GM18907 (cell line): ENCODE results near the gene CEACAM16.
"Not testable (repeated sequence)": the region's sequence is repeated elsewhere in the genome, so short reads cannot be mapped to it uniquely, and the experiment has no call there.

Experiments
- ATAC-seq: cut with Tn5 transposase; IDR thresholded peaks from one replicate; pipeline ENCODE4 v1.9.1; 2021; ENCODE audit warnings: mild to moderate bottlenecking, moderate library complexity; ENCODE audit not compliant: unreplicated experiment

Gene CEACAM16

DNA sequence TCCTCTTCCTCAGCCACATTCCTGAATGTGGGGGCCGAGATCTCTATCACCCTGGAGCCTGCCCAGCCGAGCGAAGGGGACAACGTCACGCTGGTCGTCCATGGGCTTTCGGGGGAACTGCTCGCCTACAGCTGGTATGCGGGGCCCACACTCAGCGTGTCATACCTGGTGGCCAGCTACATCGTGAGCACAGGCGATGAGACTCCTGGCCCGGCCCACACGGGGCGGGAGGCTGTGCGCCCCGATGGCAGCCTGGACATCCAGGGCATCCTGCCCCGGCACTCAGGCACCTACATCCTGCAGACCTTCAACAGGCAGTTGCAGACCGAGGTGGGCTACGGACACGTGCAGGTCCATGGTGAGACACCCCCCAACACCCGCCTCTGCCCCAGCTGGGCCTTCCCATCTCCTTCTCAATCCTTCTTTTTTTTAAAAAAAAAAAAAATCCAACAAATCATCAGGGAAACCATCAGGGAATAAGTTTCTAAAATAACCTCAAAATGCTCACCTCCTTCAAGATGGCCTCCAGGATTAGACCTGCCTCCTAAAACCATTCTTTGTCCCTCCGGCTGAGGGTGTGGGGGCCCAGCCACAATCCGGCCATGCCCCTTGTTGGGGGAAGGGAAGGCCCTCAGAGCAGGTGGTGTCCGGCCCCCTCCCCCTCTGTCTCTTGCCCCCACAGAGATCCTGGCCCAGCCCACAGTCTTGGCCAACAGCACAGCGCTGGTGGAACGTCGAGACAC lies 4.6 kb downstream of the CEACAM16 start:
- ATAC-seq: no peak

DNA sequence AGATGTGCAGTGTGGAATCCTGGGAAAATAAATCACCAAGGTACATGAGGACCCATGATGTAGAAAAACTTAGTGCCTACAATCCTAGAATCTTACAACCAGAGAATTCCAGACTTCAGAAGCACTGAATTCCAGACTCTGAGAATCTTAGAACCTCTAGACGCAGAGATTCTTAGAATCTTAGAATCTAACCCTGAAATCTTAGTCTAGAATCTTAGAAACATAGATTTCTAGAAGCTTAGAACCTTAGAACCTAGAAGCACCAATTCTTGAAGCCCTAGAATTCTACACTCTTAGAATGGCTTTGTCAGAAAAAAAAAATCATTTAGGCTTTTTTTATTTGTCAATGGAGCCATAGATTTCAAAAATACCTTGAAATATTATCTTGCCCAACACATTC lies 6.0 kb downstream of the CEACAM16 start:
- no peak for ATAC-seq

DNA sequence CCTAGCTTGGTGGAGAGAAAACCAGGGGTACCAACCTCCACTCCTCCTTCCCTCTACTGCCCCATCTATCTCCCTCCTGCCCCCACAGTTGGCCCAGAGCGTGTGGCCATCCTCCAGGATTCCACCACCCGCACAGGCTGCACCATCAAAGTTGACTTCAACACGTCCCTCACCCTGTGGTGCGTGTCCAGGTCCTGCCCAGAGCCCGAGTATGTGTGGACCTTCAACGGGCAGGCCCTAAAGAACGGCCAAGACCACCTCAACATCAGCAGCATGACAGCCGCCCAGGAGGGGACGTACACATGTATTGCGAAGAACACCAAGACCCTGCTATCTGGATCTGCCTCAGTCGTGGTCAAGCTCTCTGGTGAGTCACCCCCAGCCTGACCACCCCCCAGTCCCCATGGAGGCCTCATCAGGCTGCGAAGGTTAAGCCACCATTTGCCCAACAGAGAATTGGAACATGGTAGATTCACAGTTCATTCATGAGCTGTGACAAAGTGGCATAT lies 6.6 kb downstream of the CEACAM16 start:
- ATAC-seq: no peak

DNA sequence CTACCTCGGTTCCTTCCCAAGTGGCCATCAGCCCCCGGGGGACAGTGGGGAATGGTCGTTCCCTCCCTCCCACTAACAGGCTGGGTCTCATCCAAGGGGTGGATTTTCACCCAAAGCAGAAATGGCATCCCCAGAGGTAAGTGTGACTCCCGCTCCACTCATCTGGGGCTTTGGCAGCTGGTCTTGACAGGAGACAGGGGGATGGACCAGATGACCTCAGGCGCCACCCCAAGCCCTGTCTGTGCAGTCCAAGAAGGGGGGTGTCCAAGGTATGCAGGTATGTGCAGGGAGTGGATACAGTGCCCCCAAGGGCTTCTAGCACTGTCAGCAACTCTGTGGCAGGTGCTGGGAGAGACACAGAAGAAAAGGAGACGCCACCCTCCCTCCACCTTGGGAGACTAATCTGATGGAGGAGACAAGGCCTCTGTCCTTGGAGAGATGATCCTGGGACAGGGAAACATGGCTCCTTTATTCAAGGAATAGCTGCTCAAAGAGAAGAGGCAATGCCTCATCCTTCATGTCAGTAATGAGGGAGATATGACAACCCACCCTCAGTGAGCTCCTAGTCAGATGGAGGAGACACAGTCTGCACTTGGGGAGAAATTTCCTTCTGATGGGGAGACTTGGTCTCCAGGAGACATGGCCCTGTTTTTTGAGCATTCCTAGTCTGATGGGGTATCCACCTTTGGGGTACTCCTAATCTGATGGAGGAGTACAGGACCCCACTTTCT lies 7.7 kb downstream of the CEACAM16 start:
- no peak for ATAC-seq

DNA sequence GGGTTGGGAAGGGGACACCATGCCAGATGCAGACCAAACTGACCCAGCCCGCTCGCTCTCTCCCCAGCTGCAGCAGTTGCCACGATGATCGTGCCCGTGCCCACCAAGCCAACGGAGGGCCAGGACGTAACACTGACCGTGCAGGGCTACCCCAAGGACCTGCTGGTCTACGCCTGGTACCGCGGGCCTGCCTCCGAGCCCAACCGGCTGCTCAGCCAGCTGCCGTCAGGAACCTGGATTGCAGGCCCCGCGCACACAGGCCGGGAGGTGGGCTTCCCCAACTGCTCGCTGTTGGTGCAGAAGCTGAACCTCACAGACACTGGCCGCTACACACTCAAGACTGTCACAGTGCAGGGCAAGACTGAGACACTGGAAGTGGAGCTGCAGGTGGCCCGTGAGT lies 8.8 kb downstream of the CEACAM16 start:
- ATAC-seq: no peak

DNA sequence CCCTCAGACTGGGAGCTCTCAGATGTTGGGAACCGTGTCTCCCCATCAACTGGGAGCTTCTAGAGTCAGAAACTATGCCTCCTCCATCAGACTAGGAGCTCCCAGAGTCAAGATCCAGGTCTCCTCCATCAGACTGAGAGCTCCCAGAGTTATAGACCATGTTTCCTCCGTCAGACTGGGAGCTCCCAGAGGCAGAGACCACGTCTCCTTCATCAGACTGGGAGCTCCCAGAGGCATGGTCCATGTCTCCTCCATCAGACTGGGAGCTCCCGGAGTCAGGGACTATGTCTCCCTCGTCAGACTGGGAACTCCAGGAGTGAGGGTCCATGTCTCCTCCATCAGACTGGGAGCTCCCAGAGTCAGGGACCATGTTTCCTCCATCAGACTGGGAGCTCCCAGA lies 10.0 kb downstream of the CEACAM16 start:
- no peak for ATAC-seq

DNA sequence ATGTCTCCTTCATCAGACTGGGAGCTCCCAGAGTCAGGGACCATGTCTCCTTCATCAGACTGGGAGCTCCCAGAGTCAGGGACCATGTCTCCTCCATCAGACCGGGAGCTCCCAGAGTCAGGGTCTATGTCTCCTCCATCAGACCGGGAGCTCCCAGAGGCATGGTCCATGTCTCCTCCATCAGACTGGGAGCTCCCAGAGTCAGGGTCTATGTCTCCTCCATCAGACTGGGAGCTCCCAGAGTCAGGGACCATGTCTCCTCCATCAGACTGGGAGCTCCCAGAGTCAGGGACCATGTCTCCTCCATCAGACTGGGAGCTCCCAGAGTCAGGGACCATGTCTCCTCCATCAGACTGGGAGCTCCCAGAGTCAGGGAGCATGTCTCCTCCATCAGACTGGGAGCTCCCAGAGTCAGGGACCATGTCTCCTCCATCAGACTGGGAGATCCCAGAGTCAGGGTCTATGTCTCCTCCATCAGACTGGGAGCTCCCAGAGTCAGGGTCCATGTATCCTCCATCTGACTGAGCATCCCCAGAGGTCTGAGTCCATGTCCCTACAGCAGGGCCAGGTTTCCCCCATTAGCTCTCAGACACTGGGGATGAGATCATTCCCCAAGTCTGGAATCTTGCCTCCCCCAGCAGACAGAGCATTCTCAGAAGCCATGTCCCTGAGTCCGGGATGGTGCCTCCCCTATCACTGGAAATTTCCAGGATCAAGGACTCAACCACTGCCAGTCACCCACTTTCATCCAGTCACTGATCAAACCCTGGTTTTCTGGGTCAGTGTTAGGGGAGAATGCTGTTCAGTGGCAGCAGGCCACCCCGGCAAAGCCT lies 10.7 kb downstream of the CEACAM16 start:
- ATAC-seq: not testable (repeated sequence)

DNA sequence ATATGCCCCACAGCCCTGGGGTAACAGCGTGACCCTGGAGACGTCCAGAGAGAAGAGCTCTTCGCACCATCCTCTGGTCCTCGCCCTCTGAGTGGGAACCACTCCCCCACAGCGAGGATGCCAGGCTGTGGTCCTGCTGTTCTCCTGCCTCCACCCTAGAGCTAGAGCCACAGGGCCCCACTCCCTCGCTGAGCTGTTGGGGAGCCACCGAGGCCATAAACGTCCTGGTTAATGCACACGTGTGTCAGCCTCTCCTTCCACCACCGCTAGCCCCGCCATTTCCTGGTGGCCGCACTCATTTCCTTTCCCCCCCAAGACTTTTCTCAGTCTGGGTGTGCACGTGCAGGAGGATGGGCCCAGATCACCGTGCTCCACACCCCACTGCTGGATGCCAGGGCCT lies 11.5 kb downstream of the CEACAM16 start:
- ATAC-seq: no peak

DNA sequence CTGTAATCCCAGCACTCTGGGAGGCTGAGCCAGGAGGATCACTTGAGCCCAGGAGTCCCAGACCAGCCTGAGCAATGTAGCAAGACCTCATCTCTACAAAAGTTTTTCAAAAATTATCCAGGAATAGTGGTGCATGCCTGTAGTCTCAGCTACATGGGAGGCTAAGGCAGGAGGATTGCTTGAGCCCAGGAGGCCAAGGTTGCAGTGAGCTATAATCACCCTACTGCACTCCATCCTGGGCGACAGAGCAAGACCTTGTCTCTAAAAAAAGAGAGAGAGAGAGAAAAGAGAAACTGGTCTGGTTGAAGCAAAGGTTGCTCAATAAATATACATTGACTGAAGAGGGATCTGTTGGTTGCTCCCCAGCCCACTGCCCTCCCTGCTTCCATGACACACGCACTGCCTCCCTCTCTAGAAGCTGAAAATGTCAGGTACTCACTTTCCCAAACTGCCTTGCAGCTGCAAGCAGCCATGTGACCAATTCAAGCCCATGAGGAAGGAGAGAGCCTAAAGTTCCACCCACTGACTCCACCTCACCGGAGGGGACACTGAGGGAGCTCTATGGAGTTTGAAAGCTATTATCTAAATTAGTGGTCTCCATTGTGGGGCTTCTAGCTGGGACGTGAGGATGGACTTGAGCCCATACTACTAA lies 14.0 kb downstream of the CEACAM16 start:
- no peak for ATAC-seq

DNA sequence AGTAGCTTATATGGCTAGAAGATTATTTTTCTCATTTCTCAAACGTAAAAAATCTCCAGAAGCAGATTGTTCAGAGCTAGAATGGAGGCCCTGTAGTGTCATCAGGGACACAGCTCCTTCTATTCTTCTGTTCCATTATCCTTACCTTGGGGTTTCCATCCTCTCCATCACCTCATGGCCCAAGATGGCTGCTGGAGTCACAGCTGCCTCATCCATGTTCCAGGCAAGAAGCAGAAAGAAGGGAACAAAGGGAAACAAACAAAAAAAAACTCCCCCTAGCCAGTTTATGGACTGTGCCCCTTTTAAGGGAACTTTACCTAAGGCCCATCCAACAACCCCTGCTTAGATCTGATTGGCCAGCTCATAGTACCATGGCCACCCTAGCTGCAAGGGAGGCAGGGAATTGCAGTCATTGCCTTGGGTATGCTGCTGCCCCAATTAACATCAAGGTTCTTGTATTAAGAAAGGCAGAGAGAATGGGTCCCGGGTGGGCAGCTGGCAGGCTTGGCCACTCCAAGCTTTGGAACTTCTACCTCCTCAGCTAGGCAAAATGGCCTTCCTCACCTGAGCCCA lies 15.7 kb downstream of the CEACAM16 start:
- no peak for ATAC-seq

DNA sequence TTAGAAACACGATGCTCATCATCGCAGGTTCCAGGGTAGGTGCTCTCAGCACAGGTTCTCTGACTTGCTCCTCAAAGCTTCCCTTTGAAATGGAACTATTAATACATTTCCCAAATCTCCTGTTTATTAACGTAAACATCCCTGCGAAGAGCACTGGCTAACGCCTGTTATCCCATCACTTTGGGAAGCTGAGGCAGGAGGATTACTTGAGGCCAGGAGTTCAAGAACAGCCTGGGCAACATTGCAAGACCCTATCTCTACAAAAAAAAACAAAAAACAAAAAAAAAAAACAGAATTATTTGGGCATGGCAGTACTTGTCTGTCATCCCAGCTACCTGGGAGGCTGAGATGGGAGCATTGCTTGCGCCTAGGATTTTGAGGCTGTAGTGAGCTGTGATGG lies 18.7 kb downstream of the CEACAM16 start:
- ATAC-seq: no peak

DNA sequence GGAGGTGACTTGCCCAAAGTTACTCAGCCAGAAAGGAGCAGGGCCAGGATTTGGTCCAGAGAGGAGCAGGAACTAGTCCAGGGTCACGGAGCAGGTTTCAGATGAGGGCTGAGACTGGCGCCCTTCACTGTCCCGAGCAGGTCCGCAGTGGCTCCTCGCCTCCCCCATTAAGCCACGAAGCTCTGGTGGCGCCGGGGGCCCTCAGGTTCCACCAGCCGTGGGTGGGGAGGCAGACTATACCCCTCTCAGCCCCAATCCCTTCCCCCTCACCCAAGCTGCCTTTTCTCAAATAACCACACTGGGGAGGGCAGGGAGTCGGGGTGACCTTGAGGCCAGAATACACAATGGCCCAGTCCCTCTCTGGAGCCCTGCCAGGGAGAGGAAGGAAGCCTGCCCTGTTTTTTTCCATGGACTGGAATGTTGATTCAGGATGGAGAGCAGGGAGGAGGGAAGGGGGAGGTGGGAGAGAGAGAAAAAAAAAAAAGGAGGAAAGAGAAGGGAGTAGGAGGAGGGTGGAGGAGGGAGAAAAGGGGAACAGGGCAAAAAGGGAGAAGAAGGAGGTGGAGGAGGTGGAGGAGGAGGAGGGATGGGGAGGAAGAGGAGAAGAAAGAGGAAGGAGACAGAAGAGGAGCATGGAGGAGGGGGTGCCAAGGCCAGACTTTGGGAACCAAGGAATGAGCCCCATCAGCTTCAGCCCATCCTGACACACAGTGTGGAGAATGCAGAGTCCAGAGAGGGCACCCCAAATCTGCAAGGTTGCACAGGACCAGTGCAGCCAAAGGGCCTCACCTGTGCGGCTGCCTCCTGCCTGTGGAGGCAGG lies 19.7 kb downstream of the CEACAM16 start:
- ATAC-seq: no peak

DNA sequence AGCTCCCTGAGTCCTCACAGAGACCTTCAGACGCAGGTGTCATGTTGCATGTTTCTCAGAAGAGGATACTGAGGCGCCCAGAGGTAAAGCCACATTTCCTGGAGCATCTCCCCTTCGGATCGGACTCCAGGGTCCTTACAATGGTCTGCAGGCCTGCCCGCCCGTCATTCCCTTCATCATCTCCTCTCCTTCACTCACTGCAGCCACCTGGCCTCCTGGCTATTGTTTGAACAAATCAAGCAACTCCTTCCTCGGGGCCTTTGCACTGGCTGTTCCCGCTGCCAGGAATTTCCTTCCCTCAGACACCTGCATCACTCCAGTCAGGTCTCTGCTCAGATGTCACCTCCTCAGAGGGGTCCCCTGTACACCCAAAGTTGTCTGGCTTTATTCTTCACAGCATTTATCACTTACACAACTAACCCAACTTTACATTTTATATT lies 20.3 kb downstream of the CEACAM16 start:
- ATAC-seq: no peak

DNA sequence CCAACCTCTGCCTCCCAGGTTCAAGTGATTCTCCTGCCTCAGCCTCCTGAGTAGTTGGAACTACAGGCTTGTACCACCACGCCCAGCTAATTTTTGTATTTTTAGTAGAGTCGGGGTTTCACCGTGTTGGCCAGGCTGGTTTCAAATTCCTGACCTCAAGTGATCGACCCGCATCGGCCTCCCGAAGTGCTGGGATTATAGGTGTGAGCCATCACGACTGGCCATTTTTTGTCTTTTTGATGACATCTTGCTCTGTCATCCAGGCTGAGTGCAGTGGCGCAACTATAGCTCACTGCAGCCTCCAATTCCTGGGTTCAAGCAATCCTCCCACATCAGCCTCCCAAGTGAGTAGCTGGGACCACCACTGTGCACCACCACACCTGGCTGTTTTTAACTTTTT lies 21.4 kb downstream of the CEACAM16 start:
- ATAC-seq: not testable (repeated sequence)

DNA sequence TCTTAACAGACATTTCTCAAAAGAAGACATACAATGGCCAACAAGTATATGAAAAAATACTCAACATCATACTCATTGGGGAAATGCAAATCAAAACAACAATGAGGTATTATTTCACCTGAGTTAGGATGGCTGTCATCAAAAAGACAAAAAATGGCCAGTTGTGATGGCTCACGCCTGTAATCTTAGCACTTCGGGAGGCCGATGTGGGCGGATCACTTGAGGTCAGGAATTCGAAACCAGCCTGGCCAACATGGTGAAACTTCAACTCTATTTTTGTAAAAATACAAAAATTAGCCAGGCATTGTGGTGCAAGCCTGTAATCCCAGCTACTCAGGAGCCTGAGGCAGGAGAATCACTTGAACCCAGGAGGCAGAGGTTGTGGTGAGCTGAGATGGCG lies 22.0 kb downstream of the CEACAM16 start:
- no peak for ATAC-seq

DNA sequence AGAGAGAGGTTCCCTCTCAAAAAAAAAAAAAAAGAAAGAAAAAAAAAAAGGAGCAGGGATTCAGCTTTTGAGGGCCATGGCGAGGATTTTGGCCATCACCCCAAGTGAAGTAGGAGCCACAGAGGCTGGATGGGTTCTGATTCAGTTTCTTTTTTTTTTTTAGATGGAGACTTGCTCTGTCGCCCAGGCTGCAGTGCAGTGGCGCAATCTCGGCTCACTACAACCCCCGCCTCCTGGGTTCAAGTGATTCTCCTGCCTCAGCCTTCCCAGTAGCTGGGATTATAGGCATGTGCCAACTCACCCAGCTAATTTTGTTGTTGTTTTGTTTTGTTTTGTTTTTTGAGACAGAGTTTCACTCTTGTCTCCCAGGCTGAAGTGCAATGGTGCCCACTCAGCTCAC lies 22.4 kb downstream of the CEACAM16 start:
- ATAC-seq: not testable (repeated sequence)

DNA sequence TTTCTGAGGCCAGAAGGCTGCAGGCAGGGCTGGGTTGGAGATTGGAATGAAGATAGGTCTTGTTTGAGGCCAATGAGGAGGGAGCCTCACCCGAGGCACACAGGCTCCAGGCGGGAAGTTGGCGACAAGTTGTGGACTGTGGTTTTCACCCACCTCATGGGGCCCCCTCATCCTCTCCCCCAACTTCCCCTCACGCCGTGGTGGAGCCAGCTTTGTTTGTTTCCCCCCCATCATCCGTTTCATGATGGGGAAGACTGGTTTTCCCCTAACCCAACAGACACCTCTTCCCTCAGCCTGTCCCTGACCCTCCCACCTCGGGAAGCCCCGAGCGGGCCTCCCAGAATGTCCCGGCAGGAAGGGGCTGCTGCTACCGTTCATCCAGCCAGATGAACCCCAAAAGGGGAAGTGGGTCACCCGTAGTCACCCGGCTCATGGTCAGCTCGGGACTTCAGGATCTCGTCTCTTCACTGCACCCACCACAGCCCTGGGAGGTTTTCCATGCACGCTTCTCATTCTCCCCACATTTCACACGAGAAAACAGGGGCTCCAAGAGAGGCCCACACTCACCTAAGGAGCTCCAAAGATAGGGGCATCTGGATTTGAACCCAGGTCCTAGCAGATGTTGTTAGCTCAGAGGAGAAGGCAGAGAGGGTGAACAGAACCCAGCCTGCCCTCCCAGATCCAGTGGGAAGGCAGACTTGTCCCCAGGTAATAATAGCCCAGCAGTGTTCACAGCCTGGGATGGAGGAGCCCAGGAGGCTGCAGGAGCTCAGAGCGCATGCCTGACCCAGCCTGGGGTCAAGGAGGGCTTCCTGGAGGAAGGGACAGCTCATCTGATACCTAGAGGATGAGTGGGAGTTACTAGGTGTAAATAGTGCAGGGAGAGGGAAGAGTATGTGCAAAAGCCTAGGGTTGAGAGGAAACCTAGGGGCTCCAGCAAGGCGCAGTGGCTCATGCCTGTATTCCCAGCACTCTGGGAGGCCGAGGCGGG lies 23.5 kb downstream of the CEACAM16 start:
- peak; percentile 34 for ATAC-seq

DNA sequence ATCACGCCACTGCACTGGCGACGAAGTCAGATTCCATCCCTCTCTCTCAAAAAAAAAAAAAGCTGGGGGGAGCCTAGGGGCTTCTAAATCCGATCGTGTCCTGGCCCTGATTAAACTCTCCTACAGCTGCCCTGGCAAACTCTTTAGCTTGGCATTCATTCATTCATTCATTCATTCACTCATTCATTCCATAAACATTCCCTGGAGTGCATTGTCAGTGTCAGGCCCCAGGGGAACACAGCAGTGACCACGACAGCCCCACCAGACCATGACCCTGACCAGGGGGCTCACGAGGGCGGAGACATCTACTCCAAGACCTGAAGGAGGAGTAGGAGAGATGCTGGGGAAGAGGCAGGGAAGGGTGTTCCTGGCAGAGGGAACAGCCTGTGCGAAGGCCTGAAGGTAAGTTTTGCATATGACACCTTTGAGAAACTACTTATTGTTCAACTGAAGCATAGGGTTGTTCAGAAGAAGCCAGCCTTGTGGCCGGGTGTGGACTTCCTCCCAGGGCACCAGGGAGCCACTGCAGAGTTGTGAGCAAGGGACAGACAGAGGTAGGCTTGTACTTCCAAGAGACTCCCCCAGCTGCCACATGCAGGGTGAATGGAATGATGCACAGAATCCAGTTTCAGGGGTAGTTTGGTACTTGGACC lies 24.5 kb downstream of the CEACAM16 start:
- ATAC-seq: no peak
